Liver (tissue), 6 donors: Measurements from ENCODE around the gene TPD52L2. TPM values are rescaled to one million over a fixed set of nuclear protein-coding genes. Genes with fewer than 3 reads are reported as not detected.

Experiments
- HNF4A ChIP-seq, 2 donors: conservative IDR thresholded peaks; 2 replicates each; pipeline ENCODE4 v1.6.1; 2016; ENCODE audit warnings: antibody characterized with exemption in 2 of 2, mild to moderate bottlenecking in 2 of 2
- JUND ChIP-seq, 2 donors: IDR thresholded peaks; 2 replicates each; pipeline ENCODE4 v1.6.1; 2016; ENCODE audit warnings: antibody characterized with exemption in 2 of 2
- MAX ChIP-seq: IDR thresholded peaks from 2 replicates; pipeline ENCODE4 v1.6.1; 2016; ENCODE audit warnings: antibody characterized with exemption
- REST ChIP-seq: IDR thresholded peaks from 2 replicates; pipeline ENCODE4 v1.6.1; 2016; ENCODE audit warnings: antibody characterized with exemption, mild to moderate bottlenecking
- SP1 ChIP-seq: IDR thresholded peaks from 2 replicates; pipeline ENCODE4 v1.6.1; 2018; ENCODE audit warnings: antibody characterized with exemption, mild to moderate bottlenecking
- polyA plus RNA-seq, 2 donors: library from polyadenylated mRNA; stranded (reverse) in 1 of 2; unstranded in 1 of 2; fragments of 200-250 nt in 1 of 2; fragments of >200 nt in 1 of 2; fragmentation: Nextera tagmentation in 1 of 2; extraction: Ambion mirVana in 1 of 2; gene quantifications; one replicate each; pipeline versions ENCODE4 v1.2.1 to v1.2.3, GENCODE V29; 2013 to 2015
- small RNA-seq: library from RNA; depleted of rRNA; stranded (forward); fragments of <200 nt; gene quantifications from one replicate; pipeline ENCODE3, GENCODE V24; 2014
- total RNA-seq, 2 donors: library from RNA; depleted of rRNA; stranded (reverse); fragments of >200 nt; gene quantifications; one replicate each; pipeline ENCODE4 v1.2.3, GENCODE V29; 2014
- donor health status: healthy.
- donor health status: healthy.
- donor health status: healthy.

The TPD52L2 gene
- total and polyA plus RNA-seq, 4 donors = 12.3 to 33.0 (median 28.2) TPM

GRCh38 chr20:63940472-63941266, 75.6 kb downstream of the TPD52L2 start (continued):
- TF ChIP-seq REST (no peak), SP1 (no peak), JUND (IDR thresholded peaks at IDR 0.05) (no peak), MAX (no peak), HNF4A (conservative IDR thresholded peaks at IDR 0.05) (no peak)

Small RNA genes within 50 kb of the gene (small RNA-seq; reads per million reads assigned to genes)
- gene MIR941-2 = not detected
- gene MIR941-4 = not detected
- gene MIR941-5 = not detected
- gene RNU1-134P = not detected

Other genes with a start within 250 kb of the TPD52L2 start
- gene GMEB2, start 238.2 kb upstream of the TPD52L2 start, total RNA-seq = 1 to 10 TPM; 6.6 to 8.6 TPM
- gene GMEB2, start 238.2 kb upstream of the TPD52L2 start, polyA plus RNA-seq = 1 to 10 TPM; 1.3 to 4.0 TPM
- gene STMN3, start 211.8 kb upstream of the TPD52L2 start, total RNA-seq = 1 to 10 TPM in 1 of 2 donors, under 1 TPM in 1; 0.67 to 2.9 TPM
- gene STMN3, start 211.8 kb upstream of the TPD52L2 start, polyA plus RNA-seq = 1 to 10 TPM in 1 of 2 donors, under 1 TPM in 1; 0.42 to 1.2 TPM
- 10 to 100 TPM; 10.4 to 16.9 TPM for gene RTEL1, start 207.0 kb upstream of the TPD52L2 start, total RNA-seq
- 1 to 10 TPM; 3.7 to 4.3 TPM for gene RTEL1, start 207.0 kb upstream of the TPD52L2 start, polyA plus RNA-seq
- under 1 TPM in 1 of 2 donors, not detected in 1; 0.09 TPM for gene TNFRSF6B, start 168.6 kb upstream of the TPD52L2 start, total RNA-seq
- gene TNFRSF6B, start 168.6 kb upstream of the TPD52L2 start, polyA plus RNA-seq = under 1 TPM in 1 of 2 donors, not detected in 1; 0.73 TPM
- 10 to 100 TPM; 14.2 to 21.0 TPM for gene ARFRP1, start 157.3 kb upstream of the TPD52L2 start, total RNA-seq
- 10 to 100 TPM; 20.0 to 26.9 TPM for gene ARFRP1, start 157.3 kb upstream of the TPD52L2 start, polyA plus RNA-seq
- gene ZGPAT, start 157.2 kb upstream of the TPD52L2 start, total RNA-seq = 10 to 100 TPM; 10.3 to 14.7 TPM
- gene ZGPAT, start 157.2 kb upstream of the TPD52L2 start, polyA plus RNA-seq = 10 to 100 TPM; 26.2 to 90.5 TPM
- gene LIME1, start 128.6 kb upstream of the TPD52L2 start, total RNA-seq = 10 to 100 TPM; 21.2 to 50.4 TPM
- 10 to 100 TPM; 52.8 to 69.0 TPM for gene LIME1, start 128.6 kb upstream of the TPD52L2 start, polyA plus RNA-seq
- gene SLC2A4RG, start 125.5 kb upstream of the TPD52L2 start, total RNA-seq = 10 to 100 TPM; 22.2 to 27.9 TPM
- 10 to 100 TPM; 31.0 to 39.7 TPM for gene SLC2A4RG, start 125.5 kb upstream of the TPD52L2 start, polyA plus RNA-seq
- 10 to 100 TPM in 1 of 2 donors, 1 to 10 TPM in 1; 8.2 to 12.1 TPM for gene ZBTB46, start 34.0 kb upstream of the TPD52L2 start, total RNA-seq
- gene ZBTB46, start 34.0 kb upstream of the TPD52L2 start, polyA plus RNA-seq = 1 to 10 TPM in 1 of 2 donors, under 1 TPM in 1; 0.79 to 1.2 TPM
- gene ABHD16B, start 3.8 kb upstream of the TPD52L2 start, total RNA-seq = not detected
- gene ABHD16B, start 3.8 kb upstream of the TPD52L2 start, polyA plus RNA-seq = under 1 TPM in 1 of 2 donors, not detected in 1; 0.10 TPM
- gene DNAJC5, start 29.9 kb downstream of the TPD52L2 start, total RNA-seq = 10 to 100 TPM; 22.4 to 28.6 TPM
- gene DNAJC5, start 29.9 kb downstream of the TPD52L2 start, polyA plus RNA-seq = 10 to 100 TPM in 1 of 2 donors, 1 to 10 TPM in 1; 8.2 to 15.0 TPM
- gene UCKL1, start 91.1 kb downstream of the TPD52L2 start, total RNA-seq = 10 to 100 TPM; 16.4 to 20.4 TPM
- 10 to 100 TPM; 16.4 to 20.1 TPM for gene UCKL1, start 91.1 kb downstream of the TPD52L2 start, polyA plus RNA-seq
- gene ZNF512B, start 104.7 kb downstream of the TPD52L2 start, total RNA-seq = 10 to 100 TPM in 1 of 2 donors, 1 to 10 TPM in 1; 9.2 to 11.8 TPM
- 10 to 100 TPM in 1 of 2 donors, 1 to 10 TPM in 1; 1.8 to 10.4 TPM for gene ZNF512B, start 104.7 kb downstream of the TPD52L2 start, polyA plus RNA-seq
- 1 to 10 TPM; 1.4 to 2.8 TPM for gene SAMD10, start 114.4 kb downstream of the TPD52L2 start, total RNA-seq
- gene SAMD10, start 114.4 kb downstream of the TPD52L2 start, polyA plus RNA-seq = 1 to 10 TPM in 1 of 2 donors, under 1 TPM in 1; 0.74 to 3.4 TPM
- gene PRPF6, start 115.9 kb downstream of the TPD52L2 start, total RNA-seq = 10 to 100 TPM; 24.2 to 24.9 TPM
- gene PRPF6, start 115.9 kb downstream of the TPD52L2 start, polyA plus RNA-seq = 10 to 100 TPM; 16.3 to 22.0 TPM
- gene C20orf204, start 170.9 kb downstream of the TPD52L2 start, total RNA-seq = under 1 TPM; 0.14 to 0.59 TPM
- gene C20orf204, start 170.9 kb downstream of the TPD52L2 start, polyA plus RNA-seq = under 1 TPM; 0.07 to 0.10 TPM
- gene SOX18, start 184.4 kb downstream of the TPD52L2 start, total RNA-seq = 1 to 10 TPM; 2.1 to 3.1 TPM
- gene SOX18, start 184.4 kb downstream of the TPD52L2 start, polyA plus RNA-seq = 1 to 10 TPM; 1.1 to 5.8 TPM
- gene TCEA2, start 197.9 kb downstream of the TPD52L2 start, total RNA-seq = 1 to 10 TPM; 4.6 to 6.4 TPM
- 10 to 100 TPM; 17.2 to 22.6 TPM for gene TCEA2, start 197.9 kb downstream of the TPD52L2 start, polyA plus RNA-seq
- 10 to 100 TPM in 1 of 2 donors, 1 to 10 TPM in 1; 6.7 to 12.9 TPM for gene RGS19, start 214.2 kb downstream of the TPD52L2 start, total RNA-seq
- 1 to 10 TPM; 4.9 to 5.9 TPM for gene RGS19, start 214.2 kb downstream of the TPD52L2 start, polyA plus RNA-seq
- gene OPRL1, start 214.8 kb downstream of the TPD52L2 start, total RNA-seq = under 1 TPM; 0.42 to 0.79 TPM
- gene OPRL1, start 214.8 kb downstream of the TPD52L2 start, polyA plus RNA-seq = under 1 TPM; 0.04 to 0.28 TPM
- not detected for gene LKAAEAR1, start 219.1 kb downstream of the TPD52L2 start, total RNA-seq
- gene LKAAEAR1, start 219.1 kb downstream of the TPD52L2 start, polyA plus RNA-seq = under 1 TPM in 1 of 2 donors, not detected in 1; 0.08 TPM
- gene NPBWR2, start 242.3 kb downstream of the TPD52L2 start, total RNA-seq = not detected
- not detected for gene NPBWR2, start 242.3 kb downstream of the TPD52L2 start, polyA plus RNA-seq